SK-N-SH (cell line): ENCODE results near the gene OBSL1. TPM values are rescaled to one million over a fixed set of nuclear protein-coding genes. Genes with fewer than 3 reads are reported as not detected.

Source experiments
- CTCF ChIA-PET: fragments of 300-600, 350-600 bp; formaldehyde crosslinking; extraction: SDS; loops from one replicate; lab custom pipeline; 2021; lab: Yijun Ruan, JAX
- POLR2A ChIA-PET: fragments of 350-600 bp; sonication (Branson Sonifier 250); formaldehyde crosslinking; extraction: SDS; loops from one replicate; lab custom pipeline; 2020; ENCODE audit warnings: antibody characterized with exemption, inconsistent platforms; lab: Yijun Ruan, JAX
- DNase-seq: peaks from one replicate; pipeline ENCODE4 v3.0.0; 2012
- H2AFZ ChIP-seq: fragments of 200-600 bp; sonication (generic); 2 replicates; pipeline ENCODE4 v1.8.1; 2016; ENCODE audit warnings: antibody characterized with exemption, mild to moderate bottlenecking, low read depth
- H3F3A ChIP-seq: fragments of 200-600 bp; sonication (generic); replicated peaks from 2 replicates; pipeline ENCODE3; 2016; ENCODE audit warnings: antibody characterized with exemption, mild to moderate bottlenecking; ENCODE audit not compliant: insufficient read depth
- H3K27ac ChIP-seq, 2 experiments: fragments of 200-500 bp in 1 of 2; fragments of 200-600 bp in 1 of 2; sonication (Bioruptor generic) in 1 of 2; sonication (generic), shearing (Covaris generic) in 1 of 2; 2 replicates each; pipeline versions ENCODE4 v1.5.1 to v1.6.1; 2014 to 2016; ENCODE audit warnings: low read depth in 2 of 2, inconsistent platforms in 1 of 2, low read length in 1 of 2, mild to moderate bottlenecking in 1 of 2, mixed read lengths in 1 of 2
- H3K27me3 ChIP-seq: fragments of 200-600 bp; sonication (generic), shearing (Covaris generic); 2 replicates; pipeline ENCODE4 v1.6.1; 2016; ENCODE audit warnings: mixed run types; ENCODE audit not compliant: insufficient read depth
- H3K36me3 ChIP-seq, 2 experiments: fragments of 200-500 bp in 1 of 2; fragments of 200-600 bp in 1 of 2; sonication (Bioruptor generic) in 1 of 2; sonication (generic) in 1 of 2; replicated peaks in 1 of 2; 2 replicates each; pipeline versions ENCODE3 to v1.5.1; 2014 to 2016; ENCODE audit warnings: low read length in 1 of 2, mild to moderate bottlenecking in 1 of 2; ENCODE audit not compliant: insufficient read depth in 2 of 2, control insufficient read depth in 1 of 2
- H3K4me1 ChIP-seq, 2 experiments: fragments of 200-500 bp in 1 of 2; fragments of 200-600 bp in 1 of 2; sonication (Bioruptor generic) in 1 of 2; sonication (generic), shearing (Covaris generic) in 1 of 2; 2 replicates each; pipeline versions ENCODE4 v1.5.1 to v1.6.1; 2014 to 2016; ENCODE audit warnings: low read depth in 1 of 2, low read length in 1 of 2, mixed run types in 1 of 2; ENCODE audit not compliant: insufficient read depth in 2 of 2, control insufficient read depth in 1 of 2
- H3K4me2 ChIP-seq: fragments of 200-600 bp; sonication (generic), shearing (Covaris generic); 2 replicates; pipeline ENCODE4 v1.6.1; 2017; ENCODE audit warnings: mixed run types
- H3K4me3 ChIP-seq, 2 experiments: fragments of 200-500 bp in 1 of 2; fragments of 200-600 bp in 1 of 2; sonication (Bioruptor generic) in 1 of 2; sonication (generic), shearing (Covaris generic) in 1 of 2; 2 replicates each; pipeline versions ENCODE4 v1.5.1 to v1.8.1; 2014 to 2016; ENCODE audit warnings: low read depth in 2 of 2, inconsistent platforms in 1 of 2, low read length in 1 of 2, mild to moderate bottlenecking in 1 of 2, mixed read lengths in 1 of 2, moderate library complexity in 1 of 2
- H3K79me2 ChIP-seq: fragments of 200-600 bp; sonication (generic); 2 replicates; pipeline ENCODE4 v1.8.1; 2017; ENCODE audit warnings: mild to moderate bottlenecking; ENCODE audit not compliant: insufficient read depth
- H3K9ac ChIP-seq: fragments of 200-600 bp; sonication (generic); 2 replicates; pipeline ENCODE4 v1.6.1; 2017; ENCODE audit warnings: mixed run types
- H3K9me2 ChIP-seq: fragments of 200-600 bp; sonication (generic); 2 replicates; pipeline ENCODE4 v1.6.1; 2017; ENCODE audit warnings: mixed run types
- H3K9me3 ChIP-seq: fragments of 200-600 bp; sonication (generic); 2 replicates; pipeline ENCODE4 v1.6.1; 2017; ENCODE audit warnings: mixed run types, mild to moderate bottlenecking, moderate library complexity
- H4K20me1 ChIP-seq: fragments of 200-600 bp; sonication (generic); 2 replicates; pipeline ENCODE4 v1.6.1; 2017; ENCODE audit warnings: mild to moderate bottlenecking, mixed run types; ENCODE audit not compliant: insufficient read depth
- CHD2 ChIP-seq: fragments of 150-350 bp; IDR thresholded peaks from 2 replicates; pipeline ENCODE4 v1.6.1; 2018; ENCODE audit warnings: low read length; ENCODE audit not compliant: partially characterized antibody
- ELF1 ChIP-seq: IDR thresholded peaks from 2 replicates; pipeline ENCODE4 v1.4.0; 2012
- EP300 ChIP-seq, 2 experiments: IDR thresholded peaks; 2 replicates each; pipeline versions ENCODE4 v1.4.0 to v1.6.1; 2012; ENCODE audit warnings: borderline replicate concordance in 1 of 2, low read depth in 1 of 2, low read length in 1 of 2
- EZH2phosphoT487 ChIP-seq: fragments of 200-600 bp; sonication (generic); IDR thresholded peaks from 2 replicates; pipeline ENCODE4 v1.6.1; 2017; ENCODE audit warnings: low read depth, mixed run types, mild to moderate bottlenecking, antibody characterized with exemption, moderate library complexity, borderline replicate concordance
- FOSL2 ChIP-seq: IDR thresholded peaks from 2 replicates; pipeline ENCODE4 v1.4.0; 2012; ENCODE audit warnings: low read depth, mild to moderate bottlenecking, moderate library complexity, borderline replicate concordance
- FOXM1 ChIP-seq: IDR thresholded peaks from 2 replicates; pipeline ENCODE4 v1.4.0; 2012; ENCODE audit warnings: low read depth, mild to moderate bottlenecking
- GABPA ChIP-seq: IDR thresholded peaks from 2 replicates; pipeline ENCODE4 v1.4.0; 2012; ENCODE audit warnings: low read depth, mild to moderate bottlenecking
- NFIC ChIP-seq: IDR thresholded peaks from 2 replicates; pipeline ENCODE4 v1.4.0; 2012; ENCODE audit warnings: borderline replicate concordance
- NRF1 ChIP-seq: IDR thresholded peaks from 2 replicates; pipeline ENCODE4 v1.6.1; 2012; ENCODE audit warnings: low read depth, mild to moderate bottlenecking, low read length
- POLR2AphosphoS5 ChIP-seq: IDR thresholded peaks from 2 replicates; pipeline ENCODE4 v1.6.1; 2012; ENCODE audit warnings: low read depth, low read length
- RAD21 ChIP-seq: IDR thresholded peaks from 2 replicates; pipeline ENCODE4 v1.6.1; 2012; ENCODE audit warnings: mild to moderate bottlenecking, low read length
- SMC3 ChIP-seq: IDR thresholded peaks from 2 replicates; pipeline ENCODE4 v1.6.1; 2012; ENCODE audit warnings: low read depth, low read length, improper control_type of control experiment
- TAF1 ChIP-seq: IDR thresholded peaks from 2 replicates; pipeline ENCODE4 v1.6.1; 2012; ENCODE audit warnings: low read depth, mild to moderate bottlenecking, low read length, moderate library complexity, borderline replicate concordance
- YY1 ChIP-seq: IDR thresholded peaks from 2 replicates; pipeline ENCODE4 v1.4.0; 2012; ENCODE audit warnings: low read depth, mild to moderate bottlenecking
- WGBS: methylation state at CpG from one replicate; pipeline ENCODE4 v1.1.6; 2017; ENCODE audit warnings: low lambda C conversion rate; 5-methylcytosine and 5-hydroxymethylcytosine counted together
- polyA plus RNA-seq, 3 experiments: library from polyadenylated mRNA; depleted of rRNA; stranded (reverse); fragments of >200 nt; gene quantifications; 2 replicates each; pipeline ENCODE4 v1.2.3, GENCODE V29; 2012
- TF ChIP-seq, protein P1 (sequence below): IDR thresholded peaks from 2 replicates; pipeline ENCODE4 v1.4.0; 2012; ENCODE audit warnings: low read depth, borderline replicate concordance
- TF ChIP-seq, protein P2 (sequence below): IDR thresholded peaks from 2 replicates; pipeline ENCODE4 v1.4.0; 2012; ENCODE audit warnings: low read depth
- TF ChIP-seq, protein P3 (sequence below): fragments of 150-350 bp; IDR thresholded peaks from 2 replicates; pipeline ENCODE4 v1.6.1; 2016; ENCODE audit warnings: mild to moderate bottlenecking, low read depth, low read length
- TF ChIP-seq, protein P4 (sequence below): IDR thresholded peaks from 2 replicates; pipeline ENCODE4 v1.4.0; 2012; ENCODE audit warnings: low read depth, borderline replicate concordance

OBSL1 gene
- polyA plus RNA-seq, 1 of the 3 experiments (the other 2 are of a cell fraction) = 93.0 TPM

DNA sequence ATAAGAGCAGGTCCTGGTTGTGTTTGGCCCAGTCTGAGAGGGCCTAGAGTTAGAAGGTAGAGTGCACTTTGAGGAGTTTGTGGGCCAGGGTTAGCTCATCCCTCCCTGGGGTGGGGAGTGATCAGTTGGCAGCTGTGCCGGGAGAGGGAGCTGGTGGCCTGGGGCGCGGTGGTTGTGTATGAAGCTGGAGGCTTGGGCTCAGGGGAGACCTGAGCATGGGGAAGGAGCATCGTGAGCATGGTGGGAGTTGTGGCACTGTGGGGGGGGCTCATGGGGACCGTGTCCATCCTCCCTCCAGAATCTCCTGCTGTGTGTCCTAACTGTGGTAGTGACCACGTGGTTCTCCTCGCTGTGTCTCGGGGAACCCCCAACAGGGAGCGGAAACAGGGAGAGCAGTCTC is 40.0 kb upstream of the OBSL1 start:
- no peak for DNase-seq
- H3K27ac ChIP-seq = no peak overlapping the region
- H3K9ac ChIP-seq = no peak overlapping the region
- no peak overlapping the region for H2AFZ ChIP-seq
- H3K4me2 ChIP-seq = no peak overlapping the region
- peaks cover 0 to 9% of the 10 kb centered on the region in 2 experiments; a peak in 1 of 4 replicates for H3K4me1 ChIP-seq
- H3K9me3 ChIP-seq = no peaks in the 10 kb centered on the region
- no peaks in the 10 kb centered on the region for H4K20me1 ChIP-seq
- H3K27me3 ChIP-seq = no peaks in the 10 kb centered on the region
- H3K4me3 ChIP-seq = no peak overlapping the region
- POLR2A ChIA-PET = no interaction called here
- H3F3A ChIP-seq = no peaks in the 10 kb centered on the region
- no peak for TF ChIP-seq NRF1
- no peak for TF ChIP-seq RAD21
- TF ChIP-seq, protein P1, sequence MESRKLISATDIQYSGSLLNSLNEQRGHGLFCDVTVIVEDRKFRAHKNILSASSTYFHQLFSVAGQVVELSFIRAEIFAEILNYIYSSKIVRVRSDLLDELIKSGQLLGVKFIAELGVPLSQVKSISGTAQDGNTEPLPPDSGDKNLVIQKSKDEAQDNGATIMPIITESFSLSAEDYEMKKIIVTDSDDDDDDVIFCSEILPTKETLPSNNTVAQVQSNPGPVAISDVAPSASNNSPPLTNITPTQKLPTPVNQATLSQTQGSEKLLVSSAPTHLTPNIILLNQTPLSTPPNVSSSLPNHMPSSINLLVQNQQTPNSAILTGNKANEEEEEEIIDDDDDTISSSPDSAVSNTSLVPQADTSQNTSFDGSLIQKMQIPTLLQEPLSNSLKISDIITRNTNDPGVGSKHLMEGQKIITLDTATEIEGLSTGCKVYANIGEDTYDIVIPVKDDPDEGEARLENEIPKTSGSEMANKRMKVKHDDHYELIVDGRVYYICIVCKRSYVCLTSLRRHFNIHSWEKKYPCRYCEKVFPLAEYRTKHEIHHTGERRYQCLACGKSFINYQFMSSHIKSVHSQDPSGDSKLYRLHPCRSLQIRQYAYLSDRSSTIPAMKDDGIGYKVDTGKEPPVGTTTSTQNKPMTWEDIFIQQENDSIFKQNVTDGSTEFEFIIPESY = no peak
- TF ChIP-seq, protein P2, sequence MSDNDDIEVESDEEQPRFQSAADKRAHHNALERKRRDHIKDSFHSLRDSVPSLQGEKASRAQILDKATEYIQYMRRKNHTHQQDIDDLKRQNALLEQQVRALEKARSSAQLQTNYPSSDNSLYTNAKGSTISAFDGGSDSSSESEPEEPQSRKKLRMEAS = no peak
- TF ChIP-seq, protein P3, sequence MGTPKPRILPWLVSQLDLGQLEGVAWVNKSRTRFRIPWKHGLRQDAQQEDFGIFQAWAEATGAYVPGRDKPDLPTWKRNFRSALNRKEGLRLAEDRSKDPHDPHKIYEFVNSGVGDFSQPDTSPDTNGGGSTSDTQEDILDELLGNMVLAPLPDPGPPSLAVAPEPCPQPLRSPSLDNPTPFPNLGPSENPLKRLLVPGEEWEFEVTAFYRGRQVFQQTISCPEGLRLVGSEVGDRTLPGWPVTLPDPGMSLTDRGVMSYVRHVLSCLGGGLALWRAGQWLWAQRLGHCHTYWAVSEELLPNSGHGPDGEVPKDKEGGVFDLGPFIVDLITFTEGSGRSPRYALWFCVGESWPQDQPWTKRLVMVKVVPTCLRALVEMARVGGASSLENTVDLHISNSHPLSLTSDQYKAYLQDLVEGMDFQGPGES = no peak
- no peak for TF ChIP-seq TAF1
- TF ChIP-seq, protein P4, sequence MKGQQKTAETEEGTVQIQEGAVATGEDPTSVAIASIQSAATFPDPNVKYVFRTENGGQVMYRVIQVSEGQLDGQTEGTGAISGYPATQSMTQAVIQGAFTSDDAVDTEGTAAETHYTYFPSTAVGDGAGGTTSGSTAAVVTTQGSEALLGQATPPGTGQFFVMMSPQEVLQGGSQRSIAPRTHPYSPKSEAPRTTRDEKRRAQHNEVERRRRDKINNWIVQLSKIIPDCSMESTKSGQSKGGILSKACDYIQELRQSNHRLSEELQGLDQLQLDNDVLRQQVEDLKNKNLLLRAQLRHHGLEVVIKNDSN = no peak
- no peak for TF ChIP-seq SMC3
- TF ChIP-seq CHD2 = no peak
- TF ChIP-seq FOSL2 = no peak
- no peak for TF ChIP-seq EP300 (IDR thresholded peaks at IDR 0.05; ENCODE audit: borderline replicate concordance in 1 of 2, low read depth in 1 of 2, low read length in 1 of 2)
- TF ChIP-seq POLR2AphosphoS5 = no peak
- no peak for TF ChIP-seq YY1
- TF ChIP-seq ELF1 = no peak
- TF ChIP-seq NFIC = no peak
- no peak for TF ChIP-seq GABPA
- TF ChIP-seq FOXM1 = no peak
- no peak for TF ChIP-seq EZH2phosphoT487
- peaks cover 0 to 53% of the 10 kb centered on the region in 2 experiments for H3K36me3 ChIP-seq
- 96% methylated on average over 5 of the region's 9 CpGs for WGBS
- no peaks in the 10 kb centered on the region for H3K9me2 ChIP-seq
- no peaks in the 10 kb centered on the region for H3K79me2 ChIP-seq
- CTCF ChIA-PET = interaction anchor here (1.0 to 1.4 kb wide), 2 partner anchors 10 to 70 kb away, joined by 3 read pairs; no protein-coding TSS in a partner anchor
